Measurements from ENCODE around the gene PBX1.

The PBX1 gene

GRCh38 chr1:164704954-164705353 is 146.0 kb downstream of the PBX1 start:
- DNase-seq: no peak

- DNase-seq: no peak
Observed at GRCh38 chr1:164706606-164706987, 147.6 kb downstream of the PBX1 start.

DNA sequence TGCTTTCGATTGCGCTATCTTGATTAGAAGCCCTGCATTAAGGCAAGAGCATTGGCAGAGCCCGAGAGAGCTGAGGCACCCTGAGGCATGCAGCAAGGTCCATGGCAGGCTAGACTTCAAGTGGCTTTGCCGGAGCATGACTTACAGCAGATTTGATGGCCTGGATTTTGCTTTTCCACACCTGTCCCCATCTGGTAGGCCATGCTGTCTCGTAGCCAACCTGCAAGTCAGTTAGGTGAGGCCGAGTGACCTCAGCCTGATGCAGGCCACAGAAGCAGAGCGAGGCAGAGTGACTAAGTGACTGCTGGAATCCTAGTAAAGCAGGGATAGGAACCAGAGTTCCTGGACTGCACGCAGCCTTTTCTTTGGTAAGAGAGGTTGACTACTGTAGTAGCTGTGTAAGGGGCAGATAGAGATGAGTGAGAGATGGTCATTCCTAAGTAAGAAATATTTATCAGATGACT is 148.9 kb downstream of the PBX1 start:
- DNase-seq: no peak

DNA sequence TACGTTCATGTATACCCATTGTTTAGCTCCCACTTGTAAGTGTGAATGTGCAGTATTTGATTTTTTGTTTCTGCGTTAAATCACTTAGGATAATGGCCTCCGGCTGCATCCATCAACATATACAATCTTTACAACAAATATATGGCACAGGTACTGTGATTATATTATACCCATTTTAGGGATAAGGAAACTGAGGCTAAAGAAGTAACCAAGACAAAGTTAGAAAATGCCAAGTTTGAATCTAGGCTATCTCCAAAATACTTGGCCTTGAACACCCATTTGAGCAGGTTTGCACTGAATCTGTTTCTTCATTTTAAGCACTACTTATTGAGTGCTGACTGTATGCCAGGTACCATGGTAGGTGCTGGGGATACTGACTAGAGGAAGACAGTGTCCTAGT is 149.6 kb downstream of the PBX1 start:
- no peak for DNase-seq

DNA sequence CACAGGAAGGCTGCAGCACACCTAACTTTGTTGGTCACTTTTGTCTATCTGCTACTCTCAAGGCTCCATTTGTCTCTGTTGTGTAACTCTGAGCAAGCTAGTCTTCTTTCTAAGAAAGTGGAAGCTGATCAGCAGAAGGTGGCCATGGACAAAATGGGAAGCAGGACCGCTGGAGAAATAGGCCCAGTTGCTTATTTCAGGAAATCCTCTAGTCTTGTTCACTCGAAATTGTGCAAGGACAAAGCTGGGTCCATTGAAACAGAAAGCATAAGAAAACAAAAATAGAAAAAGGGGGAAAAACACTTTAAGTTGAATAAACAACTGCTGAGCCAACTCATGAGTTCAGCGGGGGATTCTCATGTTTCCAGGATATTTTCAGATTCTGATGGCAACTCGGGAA is 150.1 kb downstream of the PBX1 start:
- DNase-seq: no peak

DNA sequence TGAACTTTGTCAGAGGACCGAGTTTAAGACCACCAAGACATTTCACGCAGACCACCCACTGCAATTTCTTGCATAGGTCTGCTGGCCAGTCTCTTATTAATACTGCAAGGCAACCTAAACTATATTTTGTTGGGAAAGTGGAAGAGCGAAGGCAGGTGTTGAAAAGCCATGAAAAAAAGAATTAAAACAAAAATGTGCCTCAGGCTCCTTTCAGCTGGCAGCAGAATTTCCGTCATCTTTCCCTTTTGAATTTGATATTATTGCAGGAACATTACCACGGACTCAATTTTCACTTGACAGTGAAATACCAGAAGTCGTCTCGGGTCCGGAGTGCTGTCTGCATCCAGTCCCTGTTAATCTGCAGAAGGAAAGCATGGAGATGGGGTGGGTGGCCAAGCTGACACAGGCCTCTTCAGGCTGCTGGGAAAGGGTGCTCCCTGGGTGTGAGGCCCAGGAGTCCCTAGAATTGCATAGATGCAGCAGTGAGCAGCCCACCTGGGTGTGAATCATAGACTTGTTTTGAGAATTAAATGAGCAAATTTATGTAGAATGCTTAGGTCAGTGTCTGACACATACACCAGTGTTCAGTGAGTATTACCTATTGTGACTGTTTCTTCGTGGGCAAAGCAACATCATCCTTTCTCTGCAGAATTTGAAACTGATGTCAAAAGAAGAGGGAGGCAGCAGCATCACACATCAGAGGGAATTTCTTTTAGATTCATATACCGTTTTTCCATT is 150.7 kb downstream of the PBX1 start:
- DNase-seq: no peak

- DNase-seq: no peak
Observed at GRCh38 chr1:164712131-164713036, 153.4 kb downstream of the PBX1 start.

DNA sequence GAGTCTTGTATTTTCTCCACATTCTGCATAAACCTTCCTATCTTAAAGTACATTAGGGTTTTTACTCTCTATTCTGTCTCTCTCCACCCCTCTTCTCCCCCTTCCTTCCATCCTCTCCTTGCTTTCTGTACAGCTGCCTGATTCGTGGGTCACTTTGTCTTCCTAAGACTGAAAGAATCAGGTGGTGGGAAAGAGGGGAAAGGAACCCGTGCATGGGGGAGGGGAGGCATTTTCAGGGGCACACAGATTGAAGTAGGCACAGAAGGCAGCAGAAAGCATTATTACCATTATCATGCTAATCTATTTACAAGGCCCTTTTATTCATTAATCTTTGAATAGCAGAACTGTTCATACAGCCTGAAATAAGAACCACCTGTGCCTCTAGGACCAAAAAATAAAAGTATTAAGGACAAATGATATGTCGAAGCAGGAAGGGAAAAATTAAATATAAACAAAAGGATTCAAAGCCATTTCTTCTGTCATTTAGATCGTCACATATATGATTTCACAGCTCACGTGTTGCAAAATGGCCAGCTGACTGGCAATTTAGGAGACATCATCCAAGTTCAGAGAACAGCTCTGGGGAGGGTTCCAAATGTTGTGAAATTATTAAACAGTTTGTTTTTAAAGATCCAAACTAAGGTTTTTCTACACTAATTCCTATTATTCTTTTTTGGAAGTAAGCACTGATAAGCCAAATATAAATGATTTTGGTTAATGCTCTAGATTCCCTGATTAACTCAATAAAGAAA is 154.6 kb downstream of the PBX1 start:
- DNase-seq: no peak

- DNase-seq: no peak
Observed at GRCh38 chr1:164716992-164717703, 158.2 kb downstream of the PBX1 start.

- DNase-seq: no peak
Observed at GRCh38 chr1:164718821-164719220, 159.8 kb downstream of the PBX1 start.

- DNase-seq: no peak
Observed at GRCh38 chr1:164719676-164720439, 160.9 kb downstream of the PBX1 start.

DNA sequence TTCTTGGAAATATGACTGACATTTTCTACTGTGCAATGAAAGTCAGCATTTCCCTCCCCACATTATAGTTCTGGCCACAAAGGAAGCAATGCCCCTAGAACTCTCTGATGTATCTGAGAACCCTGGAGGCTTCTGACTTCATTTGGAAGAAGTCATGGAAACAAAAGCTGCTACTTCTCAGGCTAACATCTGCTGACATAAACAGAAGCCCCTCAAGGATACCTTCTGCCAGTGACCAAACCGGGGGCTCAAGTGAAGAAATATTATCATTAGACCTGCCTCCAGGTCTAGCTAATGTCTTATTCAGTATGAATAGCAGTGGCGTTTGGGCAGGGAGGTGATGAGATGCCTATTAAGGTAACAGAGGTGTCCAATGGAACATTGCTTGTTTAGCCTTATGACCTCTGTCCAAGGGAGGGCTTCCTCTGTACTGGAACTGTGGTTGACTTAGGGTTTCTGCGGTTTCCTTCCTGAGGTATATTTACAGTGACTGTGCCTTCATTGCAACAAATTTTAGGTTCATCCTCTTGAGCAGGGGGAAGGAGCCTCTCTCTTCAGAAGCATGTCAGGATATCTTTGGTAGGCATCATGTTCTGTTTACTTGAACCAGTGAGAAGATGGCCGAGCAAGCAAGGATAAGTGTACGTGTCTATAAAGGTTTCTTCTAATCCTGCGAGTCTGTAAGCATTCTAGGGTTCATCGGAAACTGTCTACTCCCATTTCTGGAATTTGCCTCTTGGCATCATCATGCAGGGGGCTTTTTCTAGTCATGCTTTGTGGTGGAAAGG is 161.7 kb downstream of the PBX1 start:
- no peak for DNase-seq

- no peak for DNase-seq
Observed at GRCh38 chr1:164721228-164721496, 162.2 kb downstream of the PBX1 start.

- no peak for DNase-seq
Observed at GRCh38 chr1:164723296-164723798, 164.4 kb downstream of the PBX1 start.

- no peak for DNase-seq
Observed at GRCh38 chr1:164725401-164725800, 166.4 kb downstream of the PBX1 start.

- no peak for DNase-seq
Observed at GRCh38 chr1:164726235-164726634, 167.3 kb downstream of the PBX1 start.

GRCh38 chr1:164728719-164729118 is 169.7 kb downstream of the PBX1 start:
- DNase-seq: no peak

- no peak for DNase-seq
Observed at GRCh38 chr1:164731161-164731876, 172.3 kb downstream of the PBX1 start.

- no peak for DNase-seq
Observed at GRCh38 chr1:164733070-164733469, 174.1 kb downstream of the PBX1 start.

- no peak for DNase-seq
Observed at GRCh38 chr1:164733734-164734133, 174.8 kb downstream of the PBX1 start.

All from activated CD4-positive, alpha-beta T cell treated with anti-CD3 and anti-CD28 coated beads for 1 hour (primary cell).